Uterus (tissue), 2 donors: Measurements from ENCODE around the gene SIPA1L3.

Source experiments
- POLR2A ChIP-seq, 2 donors: fragments of 450-650 bp; IDR thresholded peaks; one replicate each; pipeline ENCODE4 v1.6.1; 2016; ENCODE audit warnings: antibody characterized with exemption in 2 of 2, mild to moderate bottlenecking in 1 of 2, moderate library complexity in 1 of 2
- TF ChIP-seq, protein P1 (sequence below), 4 experiments: fragments of 200-600 bp in 2 of 4; fragments of 450-650 bp in 2 of 4; sonication (generic) in 2 of 4; IDR thresholded peaks; one replicate each; pipeline ENCODE4 v1.5.1; 2016 to 2019; ENCODE audit warnings: antibody characterized with exemption in 4 of 4, mild to moderate bottlenecking in 2 of 4, moderate library complexity in 1 of 4

DNA sequence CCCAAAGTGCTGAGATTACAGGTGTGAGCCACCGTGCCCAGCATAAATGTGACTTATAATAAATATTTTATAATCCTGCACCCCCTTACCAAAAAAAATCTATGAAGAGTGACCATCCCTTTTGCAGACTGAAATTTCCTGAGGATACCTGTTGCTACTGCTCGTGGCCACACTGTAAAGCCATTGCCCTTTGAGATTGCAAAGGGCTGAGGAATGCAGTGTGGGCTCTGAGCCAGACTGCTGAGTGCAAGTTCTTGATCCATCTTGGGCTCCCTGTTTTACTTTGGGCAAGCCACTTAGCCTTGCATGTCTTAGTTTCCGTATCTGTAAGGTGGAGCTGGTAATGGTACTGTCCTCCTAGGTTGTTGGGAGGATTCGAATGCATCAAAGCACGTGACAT is 23.4 kb downstream of the SIPA1L3 start:
- no peak for TF ChIP-seq POLR2A (IDR thresholded peaks at IDR 0.05)
- TF ChIP-seq, protein P1, sequence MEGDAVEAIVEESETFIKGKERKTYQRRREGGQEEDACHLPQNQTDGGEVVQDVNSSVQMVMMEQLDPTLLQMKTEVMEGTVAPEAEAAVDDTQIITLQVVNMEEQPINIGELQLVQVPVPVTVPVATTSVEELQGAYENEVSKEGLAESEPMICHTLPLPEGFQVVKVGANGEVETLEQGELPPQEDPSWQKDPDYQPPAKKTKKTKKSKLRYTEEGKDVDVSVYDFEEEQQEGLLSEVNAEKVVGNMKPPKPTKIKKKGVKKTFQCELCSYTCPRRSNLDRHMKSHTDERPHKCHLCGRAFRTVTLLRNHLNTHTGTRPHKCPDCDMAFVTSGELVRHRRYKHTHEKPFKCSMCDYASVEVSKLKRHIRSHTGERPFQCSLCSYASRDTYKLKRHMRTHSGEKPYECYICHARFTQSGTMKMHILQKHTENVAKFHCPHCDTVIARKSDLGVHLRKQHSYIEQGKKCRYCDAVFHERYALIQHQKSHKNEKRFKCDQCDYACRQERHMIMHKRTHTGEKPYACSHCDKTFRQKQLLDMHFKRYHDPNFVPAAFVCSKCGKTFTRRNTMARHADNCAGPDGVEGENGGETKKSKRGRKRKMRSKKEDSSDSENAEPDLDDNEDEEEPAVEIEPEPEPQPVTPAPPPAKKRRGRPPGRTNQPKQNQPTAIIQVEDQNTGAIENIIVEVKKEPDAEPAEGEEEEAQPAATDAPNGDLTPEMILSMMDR (IDR thresholded peaks at IDR 0.05), result no peak
